Left lung (tissue), 10 donors: ENCODE measurements around the gene FAM107A. TPM values are rescaled to one million over a fixed set of nuclear protein-coding genes. Genes with fewer than 3 reads are reported as not detected.

Experiments
- ATAC-seq: fragments of 200-7000 bp; cut with Tn5 transposase; one replicate; pipeline ENCODE4 v1.9.1; 2020; ENCODE audit warnings: moderate library complexity
- DNase-seq, 4 donors: peaks; one replicate each; pipeline ENCODE4 v3.0.0-alpha.2; 2013 to 2020
- H3K27ac ChIP-seq, 2 donors: fragments of 200-600 bp; sonication (generic) in 1 of 2; one replicate each; pipeline versions ENCODE4 v1.5.0 to v1.8.0; 2020 to 2021
- H3K27me3 ChIP-seq, 2 donors: fragments of 200-600 bp; sonication (generic) in 1 of 2; one replicate each; pipeline versions ENCODE4 v1.5.0 to v1.8.0; 2020 to 2021
- H3K36me3 ChIP-seq, 2 donors: fragments of 200-600 bp; sonication (generic) in 1 of 2; one replicate each; pipeline versions ENCODE4 v1.5.0 to v1.8.0; 2020 to 2021
- H3K4me1 ChIP-seq, 2 donors: fragments of 200-600 bp; one replicate each; pipeline ENCODE4 v1.8.0; 2021
- H3K4me3 ChIP-seq, 2 donors: fragments of 200-600 bp; sonication (generic) in 1 of 2; one replicate each; pipeline versions ENCODE4 v1.5.0 to v1.8.0; 2020 to 2021; ENCODE audit warnings: mild to moderate bottlenecking in 1 of 2
- H3K9me3 ChIP-seq, 2 donors: fragments of 200-600 bp; sonication (generic) in 1 of 2; one replicate each; pipeline versions ENCODE4 v1.5.0 to v1.8.0; 2020 to 2021
- CTCF ChIP-seq, 2 donors: fragments of 200-600 bp; sonication (generic) in 1 of 2; IDR thresholded peaks; one replicate each; pipeline versions ENCODE4 v1.5.0 to v1.8.0; 2021; ENCODE audit warnings: antibody characterized with exemption in 2 of 2
- intact Hi-C, 2 donors: fragments of 100-400 bp; cut with DNase I; formaldehyde crosslinking; loops; one replicate each; pipeline versions ENCODE4 v1.11.2 to v1.14.2; 2022
- polyA plus RNA-seq, 6 donors: library from polyadenylated mRNA; unstranded; fragments of 120-200 nt; gene quantifications; one replicate each; pipeline ENCODE4 v1.2.1, GENCODE V29; 2013; ENCODE audit not compliant: insufficient read length in 6 of 6
- total RNA-seq, 2 donors: library from RNA; stranded (reverse); fragmentation: NEBNext Ultra II Directional; extraction: Animal tissue kit (Norgen Biotek cat#: 25700); gene quantifications; one replicate each; pipeline ENCODE4 v1.2.1, GENCODE V29; 2021
- donor health status: DM: no; HTN: yes; CAD: no.
- donor health status: DM: no; HTN: no; CAD: no.

FAM107A gene
- total and polyA plus RNA-seq, 8 donors: 0.69 to 46.5 (median 1.3) TPM

GRCh38 chr3:58623478-58623877 lies 46.3 kb upstream of the FAM107A start:
- no peak for ATAC-seq
- Histone ChIP-seq H3K27ac (no peak overlapping the region), H3K4me3 (no peak overlapping the region), H3K4me1 (peaks cover 4 to 15% of the 10 kb centered on the region in 2 donors), H3K27me3 (no peaks in the 10 kb centered on the region), H3K9me3 (no peaks in the 10 kb centered on the region), H3K36me3 (no peaks in the 10 kb centered on the region)
- TF ChIP-seq CTCF (IDR thresholded peaks at IDR 0.05): no peak
- intact Hi-C loops: no loop called here
- DNase-seq: no peak

- Histone ChIP-seq H3K9me3 (no peaks in the 10 kb centered on the region), H3K4me3 (no peak overlapping the region), H3K27me3 (no peaks in the 10 kb centered on the region), H3K4me1 (peaks cover 4 to 9% of the 10 kb centered on the region in 2 donors), H3K27ac (no peak overlapping the region), H3K36me3 (no peaks in the 10 kb centered on the region)
- TF ChIP-seq CTCF (IDR thresholded peaks at IDR 0.05): no peak
- intact Hi-C loops: no loop called here
- no peak for ATAC-seq
- no peak for DNase-seq
Measured at GRCh38 chr3:58622892-58623291, 45.7 kb upstream of the FAM107A start.

- Histone ChIP-seq H3K36me3 (no peaks in the 10 kb centered on the region), H3K27me3 (no peaks in the 10 kb centered on the region), H3K4me1 (peaks cover 3 to 5% of the 10 kb centered on the region in 2 donors), H3K4me3 (no peak overlapping the region), H3K9me3 (no peaks in the 10 kb centered on the region), H3K27ac (no peak overlapping the region)
- intact Hi-C loops: no loop called here
- peak; percentile 32 for ATAC-seq
- no peak for TF ChIP-seq CTCF (IDR thresholded peaks at IDR 0.05)
- DNase-seq: no peak
Measured at GRCh38 chr3:58622436-58622835, 45.2 kb upstream of the FAM107A start.

GRCh38 chr3:58621086-58621830 lies 44.1 kb upstream of the FAM107A start:
- Histone ChIP-seq H3K4me1 (no peaks in the 10 kb centered on the region), H3K4me3 (no peak overlapping the region), H3K27me3 (no peaks in the 10 kb centered on the region), H3K27ac (no peak overlapping the region), H3K9me3 (no peaks in the 10 kb centered on the region), H3K36me3 (no peaks in the 10 kb centered on the region)
- DNase-seq: no peak
- intact Hi-C loops: no loop called here
- ATAC-seq: no peak
- no peak for TF ChIP-seq CTCF (IDR thresholded peaks at IDR 0.05)

- ATAC-seq (no peak), DNase-seq (no peak)
- intact Hi-C loops: no loop called here
- Histone ChIP-seq H3K4me1 (no peaks in the 10 kb centered on the region), H3K4me3 (no peak overlapping the region), H3K36me3 (no peaks in the 10 kb centered on the region), H3K27me3 (no peaks in the 10 kb centered on the region), H3K9me3 (no peaks in the 10 kb centered on the region), H3K27ac (no peak overlapping the region)
- no peak for TF ChIP-seq CTCF (IDR thresholded peaks at IDR 0.05)
Measured at GRCh38 chr3:58620421-58620820, 43.2 kb upstream of the FAM107A start.
